PC-9 (cell line): ENCODE data around the gene BCKDK. TPM values are rescaled to one million over a fixed set of nuclear protein-coding genes. Genes with fewer than 3 reads are reported as not detected.
A peak's percentile ranks its signal among the peaks of the same experiment; 100 is the strongest.

Experiments
- BruUV-seq: library from RNA; stranded (reverse); fragments of 400-500 nt; replicated peaks from 2 replicates; lab custom pipeline; 2021; lab: Mats Ljungman, UMichigan
- CTCF ChIA-PET: fragments of 300-600 bp; sonication (Branson Sonifier 250); formaldehyde crosslinking; loops from one replicate; lab custom pipeline; 2022; ENCODE audit warnings: antibody characterized with exemption; lab: Charles Lee
- POLR2A ChIA-PET: fragments of 300-600 bp; sonication (Branson Sonifier 250); formaldehyde crosslinking; loops from one replicate; lab custom pipeline; 2022; ENCODE audit warnings: antibody characterized with exemption; ENCODE audit not compliant: unreplicated experiment; lab: Charles Lee
- DNase-seq, 2 experiments: peaks; one replicate each; pipeline versions ENCODE4 v3.0.0 to v3.0.0-alpha.2; 2015 to 2022; ENCODE audit warnings: mixed read lengths in 1 of 2
- H2AFZ ChIP-seq: fragments of 200-600 bp; sonication (generic); 2 replicates; pipeline ENCODE4 v1.8.1; 2017; ENCODE audit warnings: antibody characterized with exemption
- H3F3A ChIP-seq: fragments of 200-600 bp; sonication (generic); 2 replicates; pipeline ENCODE4 v1.8.1; 2017; ENCODE audit warnings: antibody characterized with exemption, mild to moderate bottlenecking, low read depth; ENCODE audit not compliant: insufficient read depth
- H3K27ac ChIP-seq: fragments of 200-600 bp; sonication (generic); 2 replicates; pipeline ENCODE4 v1.6.1; 2016; ENCODE audit warnings: mixed run types
- H3K27me3 ChIP-seq: fragments of 200-600 bp; sonication (generic); 2 replicates; pipeline ENCODE4 v1.6.1; 2016; ENCODE audit warnings: low read depth, mixed run types; ENCODE audit not compliant: insufficient read depth
- H3K36me3 ChIP-seq: fragments of 200-600 bp; sonication (generic); 2 replicates; pipeline ENCODE4 v1.6.1; 2016; ENCODE audit warnings: low read depth, mixed run types
- H3K4me1 ChIP-seq: fragments of 200-600 bp; sonication (generic); replicated peaks from 2 replicates; pipeline ENCODE4 v1.6.1; 2016; ENCODE audit warnings: mixed run types; ENCODE audit not compliant: insufficient read depth
- H3K4me2 ChIP-seq: fragments of 200-600 bp; sonication (generic); 2 replicates; pipeline ENCODE4 v1.6.1; 2017; ENCODE audit warnings: mixed run types
- H3K4me3 ChIP-seq: fragments of 200-600 bp; sonication (generic); 2 replicates; pipeline ENCODE4 v1.6.1; 2016; ENCODE audit warnings: mixed run types
- H3K79me2 ChIP-seq: fragments of 200-600 bp; sonication (generic); 2 replicates; pipeline ENCODE4 v1.6.1; 2017; ENCODE audit warnings: low read depth, mixed run types
- H3K9me2 ChIP-seq: fragments of 200-600 bp; sonication (generic); 2 replicates; pipeline ENCODE4 v1.8.1; 2017; ENCODE audit warnings: mild to moderate bottlenecking; ENCODE audit not compliant: insufficient read depth
- H3K9me3 ChIP-seq: fragments of 200-600 bp; sonication (generic); 2 replicates; pipeline ENCODE4 v1.8.1; 2016; ENCODE audit warnings: low read depth; ENCODE audit not compliant: insufficient read depth
- H4K20me1 ChIP-seq: fragments of 200-600 bp; sonication (generic); 2 replicates; pipeline ENCODE4 v1.8.1; 2017; ENCODE audit not compliant: insufficient read depth
- EZH2 ChIP-seq: fragments of 200-600 bp; sonication (generic); IDR thresholded peaks from 2 replicates; pipeline ENCODE4 v1.8.0; 2017; ENCODE audit warnings: antibody characterized with exemption, low read depth
- intact Hi-C: fragments of 100-400 bp; cut with micrococcal nuclease; formaldehyde crosslinking; loops from one replicate; pipeline ENCODE4 v1.10.0; 2022; ENCODE audit not compliant: unreplicated experiment
- total RNA-seq: library from RNA; stranded (reverse); gene quantifications from 2 replicates; pipeline ENCODE4 v1.2.3, GENCODE V29; 2021
- TF ChIP-seq, protein P1 (sequence below): fragments of 200-600 bp; sonication (generic); conservative IDR thresholded peaks from 2 replicates; pipeline ENCODE4 v1.6.1; 2017; ENCODE audit warnings: mixed run types, antibody characterized with exemption, mild to moderate bottlenecking, moderate library complexity

BCKDK gene
- total RNA-seq, 1 experiment from 2014 or later: 41.5 TPM

GRCh38 chr16:31134091-31134571 is 25.9 kb downstream of the BCKDK start:
- Histone ChIP-seq H3K9me2 (no peaks in the 10 kb centered on the region), H3F3A (peaks cover 47% of the 10 kb centered on the region), H2AFZ (no peak overlapping the region), H3K4me3 (peak overlapping the region; percentile 59), H4K20me1 (no peaks in the 10 kb centered on the region), H3K4me1 (peaks cover 69% of the 10 kb centered on the region), H3K27ac (peak overlapping the region; percentile 71), H3K27me3 (no peaks in the 10 kb centered on the region), H3K4me2 (peak overlapping the region; percentile 75), H3K36me3 (no peaks in the 10 kb centered on the region; the same call in 1 of the 2 replicates), H3K79me2 (peaks cover 12% of the 10 kb centered on the region), H3K9me3 (no peaks in the 10 kb centered on the region)
- CTCF ChIA-PET: interaction anchor here (1.0 kb wide), 1 partner anchor 8 kb away, joined by 5 read pairs; no protein-coding TSS in a partner anchor
- intact Hi-C loops: loop anchor here (2.0 kb wide), 1 partner anchor 59 kb away; the partner anchor contains the start of genes ZNF646 and ZNF668
- peak; percentile 60 to 64 for DNase-seq
- POLR2A ChIA-PET: interaction anchor here (0.7 to 3.1 kb wide), 4 partner anchors 17 to 60 kb away, joined by 3 to 29 read pairs (median 6); partner anchors contain the start of genes KAT8 and ZNF668
- TF ChIP-seq EZH2: no peak
- TF ChIP-seq, protein P1, sequence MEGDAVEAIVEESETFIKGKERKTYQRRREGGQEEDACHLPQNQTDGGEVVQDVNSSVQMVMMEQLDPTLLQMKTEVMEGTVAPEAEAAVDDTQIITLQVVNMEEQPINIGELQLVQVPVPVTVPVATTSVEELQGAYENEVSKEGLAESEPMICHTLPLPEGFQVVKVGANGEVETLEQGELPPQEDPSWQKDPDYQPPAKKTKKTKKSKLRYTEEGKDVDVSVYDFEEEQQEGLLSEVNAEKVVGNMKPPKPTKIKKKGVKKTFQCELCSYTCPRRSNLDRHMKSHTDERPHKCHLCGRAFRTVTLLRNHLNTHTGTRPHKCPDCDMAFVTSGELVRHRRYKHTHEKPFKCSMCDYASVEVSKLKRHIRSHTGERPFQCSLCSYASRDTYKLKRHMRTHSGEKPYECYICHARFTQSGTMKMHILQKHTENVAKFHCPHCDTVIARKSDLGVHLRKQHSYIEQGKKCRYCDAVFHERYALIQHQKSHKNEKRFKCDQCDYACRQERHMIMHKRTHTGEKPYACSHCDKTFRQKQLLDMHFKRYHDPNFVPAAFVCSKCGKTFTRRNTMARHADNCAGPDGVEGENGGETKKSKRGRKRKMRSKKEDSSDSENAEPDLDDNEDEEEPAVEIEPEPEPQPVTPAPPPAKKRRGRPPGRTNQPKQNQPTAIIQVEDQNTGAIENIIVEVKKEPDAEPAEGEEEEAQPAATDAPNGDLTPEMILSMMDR: no peak
- no TSS peak for BruUV-seq

DNA sequence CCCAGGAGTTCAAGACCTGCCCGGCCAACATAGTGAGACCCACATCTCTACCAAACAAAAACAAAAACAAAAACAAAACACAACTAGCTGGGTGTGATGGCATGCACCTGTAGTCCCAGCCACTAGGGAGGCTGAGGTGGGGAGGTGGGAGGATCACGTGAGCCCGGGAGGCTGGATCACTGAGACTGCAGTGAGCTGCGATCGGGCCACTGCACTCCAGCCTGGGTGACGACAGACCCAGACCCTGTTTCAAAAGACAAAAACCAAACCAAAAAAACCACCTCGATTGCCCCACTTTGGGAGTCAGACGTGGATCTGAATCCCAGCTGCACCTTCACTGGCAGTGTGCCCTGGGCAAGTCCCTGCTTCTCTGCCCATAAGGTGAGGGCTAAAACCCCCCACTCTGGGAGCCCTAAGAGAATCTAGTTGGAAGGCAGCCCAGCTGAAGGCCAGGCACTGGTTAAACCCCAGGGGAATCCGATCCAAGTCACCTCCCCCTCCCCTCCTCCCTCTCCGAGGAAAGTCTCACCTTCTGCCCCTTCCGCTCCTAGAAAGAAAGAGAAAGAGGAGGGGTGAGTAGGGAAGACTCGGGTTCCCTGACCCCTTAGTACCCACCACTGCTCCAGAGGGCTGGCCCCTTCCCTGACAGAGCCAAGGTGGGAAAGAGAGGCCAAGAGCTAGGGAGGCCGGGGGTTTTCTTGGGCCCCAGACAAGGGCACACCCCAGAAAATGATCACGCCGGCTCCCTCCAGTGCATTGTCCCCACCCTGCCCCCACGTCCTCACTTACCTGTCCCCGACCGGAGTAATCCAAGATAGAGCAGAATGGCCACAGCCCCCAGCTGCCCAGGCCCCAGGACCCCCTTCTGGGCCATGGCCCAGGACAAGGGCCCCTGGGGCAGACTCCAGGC is 26.7 kb downstream of the BCKDK start:
- no peaks in the 10 kb centered on the region for H3K27me3 ChIP-seq
- peak overlapping the region; percentile 75 for H3K4me2 ChIP-seq
- H3K4me1 ChIP-seq: peaks cover 68% of the 10 kb centered on the region
- peak overlapping the region; percentile 59 for H3K4me3 ChIP-seq
- peaks cover 12% of the 10 kb centered on the region for H3K79me2 ChIP-seq
- H3K9me2 ChIP-seq: no peaks in the 10 kb centered on the region
- no peak for TF ChIP-seq EZH2
- no peak overlapping the region for H2AFZ ChIP-seq
- ChIA-PET POLR2A (interaction anchor here (0.6 to 3.1 kb wide), 5 partner anchors 17 to 132 kb away, joined by 3 to 29 read pairs (median 5); partner anchors contain the start of genes KAT8 and ZNF668), CTCF (interaction anchor here (1.0 kb wide), 1 partner anchor 7 kb away, joined by 5 read pairs; no protein-coding TSS in a partner anchor)
- peak overlapping the region; percentile 71 for H3K27ac ChIP-seq
- DNase-seq: peak; percentile 70 to 76
- no peaks in the 10 kb centered on the region for H3K9me3 ChIP-seq
- H3K36me3 ChIP-seq: no peaks in the 10 kb centered on the region
- intact Hi-C loops: loop anchor here (2.0 kb wide), 1 partner anchor 60 kb away; the partner anchor contains the start of genes ZNF646 and ZNF668
- no peaks in the 10 kb centered on the region for H4K20me1 ChIP-seq
- H3F3A ChIP-seq: peaks cover 47% of the 10 kb centered on the region
- TSS peak; percentile 60 for BruUV-seq

DNA sequence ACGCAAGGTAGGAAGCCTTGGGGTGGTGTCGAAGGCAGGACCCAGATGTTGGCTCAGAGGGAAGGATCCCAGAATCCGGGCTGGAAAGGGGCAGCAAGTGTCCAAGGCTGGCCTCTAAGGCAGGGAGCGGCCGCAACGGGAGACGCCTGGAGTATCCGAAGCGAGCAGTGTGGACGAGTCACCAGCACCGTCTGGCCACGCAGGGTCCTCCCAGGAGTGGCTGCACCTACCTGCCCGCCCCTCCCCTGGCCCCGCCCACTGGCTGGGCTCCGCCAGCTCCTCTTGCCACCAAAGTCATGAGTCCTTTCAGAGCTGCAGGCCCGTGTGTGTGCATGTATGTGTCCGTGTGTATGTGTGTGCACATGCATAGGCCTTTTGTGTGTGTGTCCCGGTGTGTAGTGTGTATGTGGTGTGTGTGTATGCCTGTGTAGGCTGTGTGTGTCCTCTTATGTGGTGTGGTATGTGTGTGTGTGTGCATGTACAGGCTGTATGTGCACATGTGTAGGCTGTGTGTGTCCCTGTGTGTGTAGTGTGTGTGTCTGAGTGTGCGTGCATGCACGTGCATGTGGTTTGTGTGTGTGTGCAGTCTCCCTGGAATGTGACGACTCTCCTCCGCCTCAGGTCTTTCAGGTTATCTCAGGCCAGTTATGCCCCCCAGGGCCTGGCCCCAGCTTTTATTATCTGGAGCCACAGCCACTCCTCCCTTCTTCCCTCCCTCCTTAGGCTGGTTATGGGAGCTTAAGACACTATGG is 27.5 kb downstream of the BCKDK start, which contains the start of gene PRSS8:
PRSS8 (minus strand) TSS at position 193 of the 752 bp plus-strand sequence. CDS start 229 bp downstream, outside the sequence.
- Histone ChIP-seq H2AFZ (no peak within 1 kb of the TSS), H4K20me1 (no peaks in the 10 kb centered on the region)
- POLR2A ChIA-PET: interaction anchor here (0.5 to 3.1 kb wide), 5 partner anchors 18 to 194 kb away, joined by 3 to 29 read pairs (median 5); partner anchors contain the start of genes KAT8 and ZNF668

More for the DNA sequence above, 27.5 kb downstream of the BCKDK start, which contains the start of gene PRSS8:
- H3K9me3 ChIP-seq: no peaks in the 10 kb centered on the region
- peak within 1 kb of the TSS; percentile 71 for H3K27ac ChIP-seq
- DNase-seq: peak; percentile 73 to 89
- CTCF ChIA-PET: no interaction called here
- intact Hi-C loops: loop anchor here (2.0 kb wide), 1 partner anchor 61 kb away; the partner anchor contains the start of genes ZNF646 and ZNF668
- peaks cover 41% of the 10 kb centered on the region for H3F3A ChIP-seq
- TF ChIP-seq EZH2: no peak
- TF ChIP-seq, protein P1: no peak
- no peaks in the 10 kb centered on the region for H3K36me3 ChIP-seq
- no peaks in the 10 kb centered on the region for H3K27me3 ChIP-seq
- H3K79me2 ChIP-seq: peaks cover 12% of the 10 kb centered on the region
- no TSS peak for BruUV-seq
- peaks cover 66% of the 10 kb centered on the region for H3K4me1 ChIP-seq
- H3K4me2 ChIP-seq: peak within 1 kb of the TSS; percentile 75
- H3K4me3 ChIP-seq: peak within 1 kb of the TSS; percentile 59
- no peaks in the 10 kb centered on the region for H3K9me2 ChIP-seq
